K562 treated with DMSO at 1 percent for 12 hours (cell line): ENCODE data around the gene NDUFA12. TPM values are rescaled to one million over a fixed set of nuclear protein-coding genes. Genes with fewer than 3 reads are reported as not detected.

ENCODE experiments used
- total RNA-seq: library from RNA; unstranded; fragments of 300-600 nt; gene quantifications from 2 replicates; pipeline ENCODE4 v1.2.3, GENCODE V29; 2022; ENCODE audit not compliant: insufficient read depth

Gene NDUFA12
- 157 and 199 TPM in 2 replicates for total RNA-seq

DNA sequence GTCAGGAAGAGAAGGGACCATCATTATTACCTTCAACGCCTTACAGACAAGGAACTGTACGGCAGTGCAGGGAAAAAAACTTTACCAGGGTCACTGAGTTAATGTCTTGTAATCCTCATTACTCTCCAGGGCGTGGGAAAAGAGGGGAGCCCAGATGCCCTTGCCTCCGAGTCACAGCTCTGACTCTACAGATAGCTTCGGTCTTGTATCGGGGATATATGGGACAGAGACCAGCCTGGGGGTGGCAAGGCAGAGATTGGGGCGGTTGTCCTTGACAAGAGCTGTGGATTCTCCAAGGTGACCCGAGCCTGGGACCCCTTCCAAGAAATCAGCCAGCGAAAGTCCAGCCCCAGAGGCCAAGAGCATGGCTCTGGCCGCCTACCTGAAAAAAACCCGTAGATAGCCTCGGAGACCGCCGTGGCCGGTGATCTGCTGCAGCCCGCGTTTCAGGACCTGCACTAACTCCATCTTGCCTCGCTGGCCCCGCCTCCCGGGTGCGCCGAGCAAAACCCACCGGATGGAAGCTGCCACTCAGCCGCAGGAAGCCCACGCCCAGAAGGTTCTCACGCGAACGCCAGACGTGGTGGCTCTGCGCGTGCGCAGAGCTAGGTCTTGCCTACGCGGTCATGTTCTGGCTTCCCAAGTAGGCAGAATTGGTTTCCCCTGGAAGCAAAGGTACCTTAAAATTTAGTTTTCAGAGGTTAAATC lies at the start of gene NDUFA12:
Gene NDUFA12, minus strand, starts transcription at position 485 of the 708 bp plus-strand sequence. Its CDS starts 17 bp downstream, at position 468.

Other genes with a start within 250 kb of the NDUFA12 start
- 6.0 and 24.0 TPM in 2 replicates for gene NR2C1, start 69.9 kb upstream of the NDUFA12 start, total RNA-seq
- 1.0 and 6.6 TPM in 2 replicates for gene FGD6, start 213.8 kb upstream of the NDUFA12 start, total RNA-seq
- 7.6 and 25.8 TPM in 2 replicates for gene VEZT, start 214.1 kb upstream of the NDUFA12 start, total RNA-seq